GM18526 (cell line): Measurements from ENCODE around the gene RXRA.

ENCODE experiments used
- POLR2A ChIP-seq: IDR thresholded peaks from 3 replicates; pipeline ENCODE4 v1.6.1; 2011; ENCODE audit not compliant: insufficient read length; ENCODE audit errors: extremely low read depth

Gene RXRA

GRCh38 chr9:134346151-134346550 lies 19.9 kb downstream of the RXRA start:
- no peak for TF ChIP-seq POLR2A

GRCh38 chr9:134346840-134347583 lies 20.8 kb downstream of the RXRA start:
- no peak for TF ChIP-seq POLR2A

GRCh38 chr9:134347996-134348395 lies 21.7 kb downstream of the RXRA start:
- TF ChIP-seq POLR2A, result no peak

- TF ChIP-seq POLR2A, result no peak
Measured at GRCh38 chr9:134348404-134349155, 22.3 kb downstream of the RXRA start.

- no peak for TF ChIP-seq POLR2A
Measured at GRCh38 chr9:134349936-134350335, 23.7 kb downstream of the RXRA start.

GRCh38 chr9:134350416-134350994 lies 24.2 kb downstream of the RXRA start:
- no peak for TF ChIP-seq POLR2A

- no peak for TF ChIP-seq POLR2A
Measured at GRCh38 chr9:134351606-134352176, 25.4 kb downstream of the RXRA start.

GRCh38 chr9:134352247-134352933 lies 26.1 kb downstream of the RXRA start:
- TF ChIP-seq POLR2A, result no peak

- TF ChIP-seq POLR2A, result no peak
Measured at GRCh38 chr9:134353539-134353938, 27.3 kb downstream of the RXRA start.

- TF ChIP-seq POLR2A, result no peak
Measured at GRCh38 chr9:134355158-134355557, 28.9 kb downstream of the RXRA start.

- no peak for TF ChIP-seq POLR2A
Measured at GRCh38 chr9:134355561-134356279, 29.5 kb downstream of the RXRA start.

- no peak for TF ChIP-seq POLR2A
Measured at GRCh38 chr9:134356496-134357470, 30.5 kb downstream of the RXRA start.

- TF ChIP-seq POLR2A, result no peak
Measured at GRCh38 chr9:134357631-134358025, 31.4 kb downstream of the RXRA start.
